HG03095 (cell line): ENCODE measurements around the gene KLHDC2.
"Not testable (repeated sequence)": the region's sequence is repeated elsewhere in the genome, so short reads cannot be mapped to it uniquely, and the experiment has no call there.

Source experiments
- ATAC-seq: cut with Tn5 transposase; IDR thresholded peaks from one replicate; pipeline ENCODE4 v1.9.1; 2021; ENCODE audit warnings: moderate library complexity; ENCODE audit not compliant: unreplicated experiment

Gene KLHDC2

DNA sequence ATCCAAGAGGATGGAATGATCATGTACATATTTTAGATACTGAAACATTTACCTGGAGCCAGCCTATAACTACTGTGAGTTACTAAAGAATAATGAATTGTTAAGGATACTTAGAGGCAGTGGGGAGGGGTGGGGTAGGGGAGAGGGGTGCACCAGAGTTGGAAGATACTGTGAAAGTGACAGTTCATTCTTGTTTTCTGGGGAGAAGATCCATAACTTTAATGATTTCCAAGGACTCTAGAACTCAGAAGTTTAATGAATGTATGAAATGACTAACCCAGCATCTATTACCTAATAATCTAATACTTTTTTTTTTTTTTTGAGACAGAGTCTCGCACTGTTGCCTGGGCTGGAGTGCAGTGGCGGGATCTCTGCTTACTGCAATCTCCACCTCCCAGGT lies 10.5 kb downstream of the KLHDC2 start:
- ATAC-seq, result no peak

DNA sequence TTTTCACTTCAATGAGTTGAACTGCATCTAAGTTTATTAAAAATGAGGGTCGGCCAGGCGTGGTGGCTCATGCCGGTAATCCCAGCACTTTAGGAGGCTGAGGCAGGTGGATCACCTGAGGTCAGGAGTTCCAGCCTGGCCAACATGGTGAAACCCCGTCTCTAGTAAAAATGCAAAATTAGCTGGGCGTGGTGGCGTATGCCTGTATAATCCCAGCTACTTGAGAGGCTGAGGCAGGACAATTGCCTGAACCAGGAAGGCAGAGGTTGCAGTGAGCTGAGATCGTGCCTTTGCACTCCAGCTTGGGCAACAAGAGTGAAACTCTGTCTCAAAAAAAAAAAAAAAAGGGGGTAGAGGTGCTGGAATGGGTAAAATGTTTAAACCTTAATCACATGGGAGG lies 13.1 kb downstream of the KLHDC2 start:
- not testable (repeated sequence) for ATAC-seq

DNA sequence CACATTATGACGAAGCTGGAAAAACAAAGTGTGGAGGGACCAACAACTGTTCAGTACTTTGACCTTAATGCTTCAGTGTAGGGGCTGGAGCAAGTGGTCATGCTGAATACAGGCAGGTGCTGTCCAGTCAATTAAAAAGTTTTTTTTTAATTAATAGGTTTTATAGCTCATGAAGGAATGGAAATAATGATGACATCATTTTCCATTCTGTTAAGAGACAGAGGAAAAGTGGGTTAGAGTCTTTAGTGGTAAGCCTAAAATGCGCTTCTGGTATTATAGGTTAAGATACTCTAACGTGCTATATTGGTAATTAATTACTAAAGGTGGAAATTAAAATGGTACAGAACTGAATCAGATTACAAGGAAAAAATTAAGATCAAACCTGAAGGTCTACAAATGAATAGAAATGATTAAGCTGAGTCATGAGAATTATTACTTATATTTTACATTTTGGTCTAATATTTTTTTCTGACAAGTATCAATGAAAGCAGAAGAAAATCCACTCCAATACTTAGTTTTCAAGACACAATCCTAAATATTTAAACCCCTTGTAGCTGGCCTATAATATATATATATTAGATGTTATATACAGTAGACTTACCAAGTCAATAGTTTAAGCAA lies 15.6 kb downstream of the KLHDC2 start:
- no peak for ATAC-seq

DNA sequence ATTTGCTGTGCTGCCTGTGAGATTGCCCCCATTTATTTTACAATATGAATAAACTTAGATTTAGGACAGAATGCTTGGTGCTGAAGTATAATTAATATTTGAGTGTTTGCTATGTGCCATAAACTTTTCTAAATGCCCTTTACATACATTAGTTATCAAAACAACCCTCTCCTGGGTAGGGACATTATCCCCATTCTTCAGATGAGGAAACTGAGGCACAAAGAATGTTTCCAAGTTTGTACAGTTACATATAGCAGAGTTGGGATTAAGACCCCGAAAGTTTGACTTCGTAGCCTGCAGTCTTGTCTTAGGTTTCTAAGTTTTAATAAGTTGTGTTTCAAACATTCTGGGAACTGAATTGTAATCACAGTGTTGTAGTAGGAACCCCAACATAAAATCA lies 18.4 kb downstream of the KLHDC2 start:
- ATAC-seq, result no peak

DNA sequence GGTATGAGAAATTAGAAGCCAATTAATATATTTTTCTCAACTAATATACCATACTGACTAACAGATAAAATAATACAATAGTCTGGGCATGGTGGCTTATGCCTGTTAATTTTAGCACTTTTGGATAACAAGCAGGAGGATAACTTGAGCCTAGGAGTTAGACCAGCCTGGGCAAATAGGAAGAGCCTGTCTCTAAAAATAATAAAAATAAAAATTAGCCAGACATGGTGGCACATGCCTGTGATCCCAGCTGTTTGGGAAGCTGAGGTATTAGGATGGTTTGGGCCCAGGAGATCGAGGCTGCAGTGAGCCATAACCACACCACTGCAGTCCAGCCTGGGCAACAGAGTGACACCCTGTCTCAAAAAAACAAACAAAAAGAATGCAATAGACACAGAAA lies 24.7 kb downstream of the KLHDC2 start:
- no peak for ATAC-seq

DNA sequence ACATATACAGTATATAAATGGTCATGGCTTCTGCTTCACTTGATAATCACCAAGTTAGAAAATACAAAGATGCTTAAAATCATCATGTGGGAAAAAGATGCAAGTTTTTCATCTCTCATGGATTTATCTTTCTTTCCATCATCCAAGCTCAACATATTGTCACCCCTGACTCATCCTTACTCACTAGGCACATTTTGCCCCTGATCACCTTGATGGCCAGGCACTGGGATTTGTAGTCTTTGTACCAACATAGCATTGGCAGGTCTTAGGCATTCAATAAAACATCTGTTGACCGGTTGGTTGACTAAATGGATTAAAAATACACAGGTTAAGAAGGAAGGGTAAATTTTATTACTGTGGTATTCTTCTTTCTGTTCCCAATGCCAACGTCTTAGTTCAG lies 28.1 kb downstream of the KLHDC2 start:
- no peak for ATAC-seq

DNA sequence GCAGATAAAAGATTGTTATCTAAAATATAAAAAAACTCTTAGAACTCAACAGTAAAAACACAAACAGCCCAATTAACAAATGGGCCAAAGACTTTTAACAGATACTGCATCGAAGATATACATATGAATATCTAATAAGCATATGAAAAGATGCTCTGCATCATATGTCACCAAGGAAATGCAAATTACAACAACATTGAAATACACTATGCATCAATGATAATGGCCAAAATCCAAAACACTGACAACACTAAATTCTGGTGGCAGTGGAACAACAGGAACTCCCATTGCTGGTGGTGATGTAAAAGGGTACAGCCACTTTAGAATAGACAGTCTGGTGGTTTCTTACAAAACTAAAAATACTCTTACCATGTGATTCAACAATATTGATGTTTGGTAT lies 40.8 kb downstream of the KLHDC2 start:
- no peak for ATAC-seq

DNA sequence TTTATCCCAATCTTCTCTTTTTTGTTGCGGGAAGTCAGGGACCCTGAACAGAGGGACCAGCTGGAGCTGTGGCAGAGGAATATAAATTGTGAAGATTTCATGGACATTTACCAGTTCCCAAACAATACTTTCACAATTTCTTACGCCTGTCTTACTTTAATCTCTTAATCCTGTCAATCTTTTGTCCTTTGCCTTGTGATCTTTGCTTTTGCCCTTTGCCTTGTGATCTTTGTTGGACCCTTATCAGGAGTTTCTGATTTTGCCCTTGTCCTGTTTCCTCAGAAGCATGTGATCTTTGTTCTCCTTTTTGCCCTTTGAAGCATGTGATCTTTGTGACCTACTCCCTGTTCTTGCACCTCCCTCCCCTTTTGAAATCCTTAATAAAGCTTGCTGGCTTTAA lies 48.2 kb downstream of the KLHDC2 start:
- ATAC-seq, result not testable (repeated sequence)

DNA sequence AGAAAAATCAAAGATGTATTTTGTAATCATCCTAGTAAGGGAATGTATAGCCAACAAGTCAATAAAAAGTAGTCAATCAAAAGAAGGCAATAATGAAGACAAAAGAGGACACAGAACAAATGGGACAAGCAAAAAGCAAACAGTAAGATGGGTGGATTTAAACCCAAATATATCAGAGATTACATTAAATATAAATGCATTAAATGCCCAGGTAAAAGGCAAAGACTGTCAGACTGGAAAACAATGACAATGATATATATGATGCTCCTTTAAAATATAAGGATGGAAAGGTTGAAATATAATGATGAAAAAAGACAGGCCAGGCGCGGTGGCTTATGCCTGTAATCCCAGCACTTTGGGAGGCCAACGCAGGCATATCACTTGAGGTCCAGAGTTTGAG lies 48.9 kb downstream of the KLHDC2 start:
- ATAC-seq, result no peak

DNA sequence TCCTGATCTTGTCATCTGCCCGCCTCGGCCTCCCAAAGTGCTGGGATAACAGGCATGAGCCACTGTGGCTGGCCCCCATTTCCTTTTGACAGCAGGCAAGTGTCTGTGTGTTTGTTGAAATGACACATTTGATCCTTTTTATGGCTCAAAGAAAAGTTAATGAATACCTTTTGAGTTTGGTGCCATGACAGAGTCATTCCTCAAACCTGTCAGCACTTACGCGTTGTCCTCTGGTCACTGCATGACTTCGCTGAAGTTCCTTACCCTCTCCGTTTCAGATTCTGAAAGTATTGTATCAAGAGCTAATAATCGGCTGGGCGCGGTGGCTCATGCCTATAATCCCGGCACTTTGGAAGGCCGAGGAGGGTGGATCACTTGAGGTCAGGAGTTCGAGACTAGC lies 52.2 kb downstream of the KLHDC2 start:
- ATAC-seq, result no peak

DNA sequence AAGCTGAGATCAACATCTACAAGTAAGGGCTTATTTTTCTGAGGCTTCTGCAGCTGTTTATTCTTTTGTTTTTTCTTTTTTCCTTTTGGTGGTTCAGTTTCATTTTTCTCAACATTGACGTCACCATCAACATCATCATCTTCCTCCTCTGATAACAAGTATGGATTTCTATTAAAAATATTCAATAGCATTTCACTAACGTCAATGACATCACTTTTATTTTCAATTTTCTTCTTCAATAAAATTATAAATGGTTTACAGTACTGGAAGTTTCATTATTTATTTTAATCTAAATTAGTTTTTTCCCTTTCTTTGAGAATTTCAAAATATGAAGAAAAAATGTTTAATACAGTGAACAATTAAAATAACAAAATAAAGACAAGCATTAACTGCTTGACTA lies 60.7 kb downstream of the KLHDC2 start:
- ATAC-seq, result no peak
